ENCODE measurements around the gene RNF11.

Gene RNF11

GRCh38 chr1:51313961-51314777 lies 78.1 kb downstream of the RNF11 start:
- DNase-seq (ENCODE audit: low spot score) = no peak

DNA sequence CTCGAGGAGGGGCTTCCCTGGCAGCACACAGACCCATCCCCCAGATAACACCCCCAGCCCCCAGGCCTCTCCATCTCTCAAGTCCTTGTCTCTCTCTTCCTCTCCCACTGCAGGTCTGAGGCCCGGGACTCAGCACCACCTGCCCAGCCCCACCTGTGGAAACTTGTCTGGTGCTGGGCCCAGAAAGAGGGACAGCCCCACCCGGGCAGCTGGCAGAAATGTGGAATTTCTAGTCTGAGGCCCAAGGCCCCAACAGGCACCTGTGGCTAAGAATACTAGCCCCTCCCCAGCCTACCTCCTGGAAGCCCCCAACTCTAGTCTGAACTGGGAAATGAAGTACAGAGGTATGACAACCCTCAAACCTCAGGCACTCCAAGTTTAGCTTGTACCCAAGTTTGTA lies 78.9 kb downstream of the RNF11 start:
- no peak for DNase-seq (ENCODE audit: low spot score)

DNA sequence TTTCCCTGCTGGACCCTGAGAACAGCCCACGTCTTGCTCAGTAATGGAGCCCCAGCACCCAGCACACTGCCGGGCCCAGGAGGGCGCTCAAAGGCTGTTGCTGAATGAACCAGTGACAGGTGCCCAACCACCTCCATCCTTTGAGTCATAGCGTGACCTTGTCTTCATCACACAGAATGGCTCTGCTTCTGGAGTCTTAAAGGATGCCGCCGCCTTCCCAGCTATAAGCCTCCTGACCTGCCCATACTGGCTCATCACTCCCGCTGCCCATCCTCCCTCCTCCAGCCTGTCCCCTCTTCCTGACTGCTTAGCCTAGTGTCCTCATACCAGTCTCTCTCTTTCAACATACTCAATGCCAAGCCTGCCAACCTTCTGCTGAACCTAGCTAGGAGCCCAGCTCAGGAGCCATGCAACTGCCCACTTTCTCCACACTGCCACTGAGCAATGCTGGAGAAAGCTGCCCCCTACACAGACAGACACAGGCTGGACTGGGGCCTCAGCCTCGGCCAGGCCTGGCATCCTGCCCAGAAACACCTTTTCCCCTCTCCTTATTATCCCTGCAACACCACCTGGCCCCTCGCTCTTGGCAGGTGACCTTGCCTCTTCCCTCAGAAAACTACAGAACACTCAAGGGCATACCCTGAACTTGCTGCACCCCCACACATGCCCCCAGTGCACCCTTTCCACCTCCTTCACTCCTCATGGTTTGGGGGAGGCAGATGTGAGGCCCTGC lies 80.2 kb downstream of the RNF11 start:
- DNase-seq (ENCODE audit: low spot score) = no peak

- DNase-seq (ENCODE audit: low spot score) = no peak
Measured at GRCh38 chr1:51316846-51317120, 80.7 kb downstream of the RNF11 start.

GRCh38 chr1:51317798-51318197 lies 81.7 kb downstream of the RNF11 start:
- DNase-seq (ENCODE audit: low spot score) = no peak

- DNase-seq (ENCODE audit: low spot score) = no peak
Measured at GRCh38 chr1:51320967-51321923, 85.2 kb downstream of the RNF11 start.

DNA sequence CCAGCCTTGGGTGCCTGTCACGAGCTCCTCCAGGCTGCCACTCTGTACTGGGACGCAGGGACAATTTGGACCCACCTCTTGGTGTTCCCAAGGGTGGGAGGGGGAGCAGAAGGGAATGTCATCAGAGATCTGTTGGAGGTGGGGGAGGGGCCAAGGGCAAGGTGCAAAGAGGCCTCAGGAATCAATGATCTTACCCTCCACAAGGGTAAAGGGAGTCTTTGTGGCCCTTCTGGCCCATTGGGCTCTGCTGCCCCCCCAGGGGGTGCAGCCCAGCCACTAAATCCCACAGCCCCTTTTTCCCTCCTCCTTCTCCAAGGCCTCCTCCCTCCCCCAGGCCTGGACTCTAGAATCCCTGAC lies 85.8 kb downstream of the RNF11 start:
- DNase-seq (ENCODE audit: low spot score) = no peak

DNA sequence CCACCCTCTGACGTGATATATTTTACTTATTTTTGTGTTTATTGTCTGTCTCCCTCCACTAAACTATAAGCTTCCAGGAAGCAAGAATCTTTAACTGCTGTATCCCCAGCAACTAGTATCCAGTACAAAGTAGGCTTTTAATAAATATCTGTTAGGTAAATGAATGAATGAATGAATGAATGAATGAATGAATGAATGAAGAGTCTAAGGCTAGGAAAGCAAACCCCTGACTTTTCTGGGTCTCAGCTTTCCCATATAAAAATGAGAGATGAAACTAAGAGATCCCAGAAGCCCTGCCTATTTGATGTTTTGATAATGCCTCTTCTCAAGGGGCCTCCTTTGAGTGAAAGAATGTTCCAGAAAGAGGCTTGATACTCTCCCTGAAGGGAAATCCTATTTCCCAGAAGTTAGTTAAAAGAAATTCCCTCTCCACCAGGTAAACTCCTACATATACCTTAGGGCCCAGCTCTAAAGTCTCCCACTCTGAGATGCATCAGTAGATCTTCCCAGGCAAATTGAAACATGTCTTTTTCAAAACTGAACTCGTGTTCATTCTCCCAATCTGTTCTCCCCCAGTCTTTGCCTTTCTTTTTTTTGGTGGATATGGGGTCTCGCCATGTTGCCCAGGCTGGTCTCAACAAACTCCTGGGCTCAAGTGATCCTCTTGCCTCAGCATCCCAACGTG lies 86.5 kb downstream of the RNF11 start:
- no peak for DNase-seq (ENCODE audit: low spot score)

All from HuH-7 (cell line).